HG03432 (cell line): ENCODE results near the gene ADCYAP1R1.
"Not testable (repeated sequence)": the region's sequence is repeated elsewhere in the genome, so short reads cannot be mapped to it uniquely, and the experiment has no call there.

Source experiments
- ATAC-seq: cut with Tn5 transposase; IDR thresholded peaks from one replicate; pipeline ENCODE4 v1.9.1; 2021; ENCODE audit warnings: mild to moderate bottlenecking, moderate library complexity; ENCODE audit not compliant: unreplicated experiment

Gene ADCYAP1R1

GRCh38 chr7:31126976-31127375 lies 74.9 kb downstream of the ADCYAP1R1 start:
- ATAC-seq = no peak

- no peak for ATAC-seq
Measured at GRCh38 chr7:31129067-31129466, 77.0 kb downstream of the ADCYAP1R1 start.

GRCh38 chr7:31133497-31133896 lies 81.4 kb downstream of the ADCYAP1R1 start:
- ATAC-seq = no peak

- ATAC-seq = peak; percentile 95
Measured at GRCh38 chr7:31134246-31135188, 82.4 kb downstream of the ADCYAP1R1 start.

- ATAC-seq = no peak
Measured at GRCh38 chr7:31137234-31137633, 85.1 kb downstream of the ADCYAP1R1 start.

GRCh38 chr7:31145339-31145738 lies 93.2 kb downstream of the ADCYAP1R1 start:
- no peak for ATAC-seq

- no peak for ATAC-seq
Measured at GRCh38 chr7:31146030-31146429, 93.9 kb downstream of the ADCYAP1R1 start.

- no peak for ATAC-seq
Measured at GRCh38 chr7:31146538-31146937, 94.4 kb downstream of the ADCYAP1R1 start.

GRCh38 chr7:31151849-31152248 lies 99.7 kb downstream of the ADCYAP1R1 start:
- no peak for ATAC-seq

GRCh38 chr7:31153318-31153717 lies 101.2 kb downstream of the ADCYAP1R1 start:
- not testable (repeated sequence) for ATAC-seq

GRCh38 chr7:31160941-31161340 lies 108.8 kb downstream of the ADCYAP1R1 start:
- ATAC-seq = no peak
